Subcutaneous abdominal adipose tissue (tissue), 5 donors: ENCODE data around the gene CXCR6.

ENCODE experiments used
- H3K27ac ChIP-seq: one replicate; pipeline ENCODE4 v1.7.0; 2013; ENCODE audit warnings: low read depth, mild to moderate bottlenecking, inconsistent platforms, low read length, moderate library complexity
- H3K27me3 ChIP-seq, 5 donors: one replicate each; pipeline ENCODE4 v1.7.0; 2013; ENCODE audit warnings: low read length in 5 of 5, inconsistent platforms in 1 of 5; ENCODE audit not compliant: control insufficient read depth in 5 of 5, insufficient read depth in 4 of 5
- H3K36me3 ChIP-seq, 5 donors: one replicate each; pipeline ENCODE4 v1.7.0; 2013; ENCODE audit warnings: low read length in 5 of 5; ENCODE audit not compliant: control insufficient read depth in 5 of 5, insufficient read depth in 5 of 5
- H3K4me1 ChIP-seq, 5 donors: one replicate each; pipeline ENCODE4 v1.7.0; 2013; ENCODE audit warnings: low read length in 5 of 5, mild to moderate bottlenecking in 3 of 5, moderate library complexity in 1 of 5; ENCODE audit not compliant: control insufficient read depth in 5 of 5, insufficient read depth in 5 of 5
- H3K4me3 ChIP-seq, 5 donors: one replicate each; pipeline ENCODE4 v1.7.0; 2013; ENCODE audit warnings: low read length in 5 of 5, low read depth in 1 of 5
- H3K9ac ChIP-seq, 5 donors: one replicate each; pipeline ENCODE4 v1.7.0; 2013; ENCODE audit warnings: low read length in 5 of 5, mild to moderate bottlenecking in 4 of 5, moderate library complexity in 3 of 5
- H3K9me3 ChIP-seq, 5 donors: one replicate each; pipeline ENCODE4 v1.7.0; 2013; ENCODE audit warnings: low read length in 5 of 5; ENCODE audit not compliant: control insufficient read depth in 5 of 5
- donor health status: healthy.
- donor health status: healthy.
- donor health status: healthy.
- donor health status: healthy.
- donor health status: healthy.

CXCR6 gene

GRCh38 chr3:45909542-45909941 lies 33.7 kb upstream of the CXCR6 start:
- Histone ChIP-seq H3K27ac (no peak overlapping the region), H3K36me3 (peaks cover 0 to 3% (median 0%) of the 10 kb centered on the region in 5 donors), H3K4me3 (no peak overlapping the region), H3K9me3 (no peaks in the 10 kb centered on the region), H3K4me1 (no peaks in the 10 kb centered on the region), H3K27me3 (no peaks in the 10 kb centered on the region), H3K9ac (no peak overlapping the region)

- H3K36me3 ChIP-seq: peaks cover 0 to 3% (median 0%) of the 10 kb centered on the region in 5 donors
- no peak overlapping the region for H3K9ac ChIP-seq
- no peak overlapping the region for H3K27ac ChIP-seq
- H3K4me1 ChIP-seq: peaks cover 0 to 3% (median 0%) of the 10 kb centered on the region in 5 donors
- no peak overlapping the region for H3K4me3 ChIP-seq
- no peaks in the 10 kb centered on the region for H3K27me3 ChIP-seq
- H3K9me3 ChIP-seq: no peaks in the 10 kb centered on the region
These were observed 32.4 kb upstream of the CXCR6 start for GRCh38 chr3:45910892-45911291.

- H3K27ac ChIP-seq: no peak overlapping the region
- H3K9ac ChIP-seq: no peak overlapping the region
- H3K4me3 ChIP-seq: no peak overlapping the region
- H3K4me1 ChIP-seq: peaks cover 0 to 4% (median 0%) of the 10 kb centered on the region in 5 donors
- H3K9me3 ChIP-seq: no peaks in the 10 kb centered on the region
- peaks cover 0 to 3% (median 0%) of the 10 kb centered on the region in 5 donors for H3K36me3 ChIP-seq
- H3K27me3 ChIP-seq: no peaks in the 10 kb centered on the region
These were observed 31.6 kb upstream of the CXCR6 start for GRCh38 chr3:45911511-45912226.

GRCh38 chr3:45912435-45912834 lies 30.8 kb upstream of the CXCR6 start:
- Histone ChIP-seq H3K27ac (no peak overlapping the region), H3K4me3 (no peak overlapping the region), H3K9me3 (no peaks in the 10 kb centered on the region), H3K27me3 (no peaks in the 10 kb centered on the region), H3K36me3 (peaks cover 0 to 3% (median 0%) of the 10 kb centered on the region in 5 donors), H3K4me1 (peaks cover 0 to 4% (median 0%) of the 10 kb centered on the region in 5 donors), H3K9ac (no peak overlapping the region)

GRCh38 chr3:45914362-45915058 lies 28.8 kb upstream of the CXCR6 start:
- H3K9me3 ChIP-seq: no peaks in the 10 kb centered on the region
- no peak overlapping the region for H3K4me3 ChIP-seq
- H3K36me3 ChIP-seq: peaks cover 0 to 14% (median 10%) of the 10 kb centered on the region in 5 donors
- H3K4me1 ChIP-seq: peaks cover 0 to 4% (median 0%) of the 10 kb centered on the region in 5 donors
- H3K27ac ChIP-seq: no peak overlapping the region
- no peaks in the 10 kb centered on the region for H3K27me3 ChIP-seq
- H3K9ac ChIP-seq: no peak overlapping the region

- no peak overlapping the region for H3K27ac ChIP-seq
- no peaks in the 10 kb centered on the region for H3K9me3 ChIP-seq
- no peak overlapping the region for H3K4me3 ChIP-seq
- no peaks in the 10 kb centered on the region for H3K27me3 ChIP-seq
- no peak overlapping the region for H3K9ac ChIP-seq
- peaks cover 0 to 4% (median 0%) of the 10 kb centered on the region in 5 donors for H3K4me1 ChIP-seq
- H3K36me3 ChIP-seq: peaks cover 0 to 19% (median 15%) of the 10 kb centered on the region in 5 donors
These were observed 28.2 kb upstream of the CXCR6 start for GRCh38 chr3:45915059-45915439.

GRCh38 chr3:45915518-45916231 lies 27.6 kb upstream of the CXCR6 start:
- Histone ChIP-seq H3K27ac (no peak overlapping the region), H3K36me3 (peaks cover 0 to 25% (median 21%) of the 10 kb centered on the region in 5 donors)

GRCh38 chr3:45917146-45917898 lies 25.9 kb upstream of the CXCR6 start:
- no peak overlapping the region for H3K4me3 ChIP-seq
- H3K36me3 ChIP-seq: peaks cover 0 to 42% (median 38%) of the 10 kb centered on the region in 5 donors
- H3K9ac ChIP-seq: no peak overlapping the region
- H3K27ac ChIP-seq: no peak overlapping the region
- H3K9me3 ChIP-seq: no peaks in the 10 kb centered on the region
- no peaks in the 10 kb centered on the region for H3K27me3 ChIP-seq
- peaks cover 0 to 4% (median 0%) of the 10 kb centered on the region in 5 donors for H3K4me1 ChIP-seq

More at GRCh38 chr3:45915518-45916231, 27.6 kb upstream of the CXCR6 start:
- peaks cover 0 to 4% (median 0%) of the 10 kb centered on the region in 5 donors for H3K4me1 ChIP-seq
- H3K9me3 ChIP-seq: no peaks in the 10 kb centered on the region
- no peak overlapping the region for H3K4me3 ChIP-seq
- no peaks in the 10 kb centered on the region for H3K27me3 ChIP-seq
- no peak overlapping the region for H3K9ac ChIP-seq

- Histone ChIP-seq H3K27me3 (no peaks in the 10 kb centered on the region), H3K4me1 (no peaks in the 10 kb centered on the region), H3K27ac (no peak overlapping the region), H3K4me3 (no peak overlapping the region), H3K9me3 (no peaks in the 10 kb centered on the region), H3K36me3 (peaks cover 5 to 69% (median 61%) of the 10 kb centered on the region in 5 donors), H3K9ac (no peak overlapping the region)
These were observed 21.9 kb upstream of the CXCR6 start for GRCh38 chr3:45921158-45922038.
